HCT116 (cell line): ENCODE data around the gene BCAR3. TPM values are rescaled to one million over a fixed set of nuclear protein-coding genes. Genes with fewer than 3 reads are reported as not detected.

ENCODE experiments used
- ATAC-seq: fragments of 200-7000 bp; cut with Tn5 transposase; 2 replicates; pipeline ENCODE4 v1.9.1; 2020; ENCODE audit warnings: mild to moderate bottlenecking, moderate library complexity
- BruUV-seq: library from RNA; stranded (reverse); fragments of 400-500 nt; replicated peaks from 2 replicates; lab custom pipeline; 2021; lab: Mats Ljungman, UMichigan
- CTCF ChIA-PET: fragments of 300-600 bp; sonication (Branson Sonifier 250); formaldehyde crosslinking; loops from one replicate; lab custom pipeline; 2021; ENCODE audit warnings: antibody characterized with exemption; lab: Charles Lee
- POLR2A ChIA-PET: fragments of 300-600, 350-600 bp; sonication (Branson Sonifier 250); formaldehyde crosslinking; loops from one replicate; lab custom pipeline; 2021; ENCODE audit warnings: antibody characterized with exemption; lab: Charles Lee
- RAD21 ChIA-PET, 2 experiments: fragments of 300-600 bp; sonication (Branson Sonifier 250); formaldehyde crosslinking; loops; one replicate each; lab custom pipeline; 2023; ENCODE audit warnings: low total read pairs in 2 of 2; ENCODE audit not compliant: uncharacterized antibody in 2 of 2, unreplicated experiment in 2 of 2, low non-redundant PET in 1 of 2; lab: Charles Lee
- DNase-seq: peaks from one replicate; pipeline ENCODE4 v3.0.0-alpha.2; 2010; ENCODE audit warnings: low read depth, low spot score
- H2AFZ ChIP-seq: fragments of 200-600 bp; shearing (Covaris generic), sonication (generic); 2 replicates; pipeline ENCODE4 v1.6.1; 2017; ENCODE audit warnings: low read depth, mixed run types, mixed read lengths, antibody characterized with exemption, low read length; ENCODE audit not compliant: poor library complexity, severe bottlenecking
- H3K27ac ChIP-seq: 2 replicates; pipeline ENCODE4 v1.5.1; 2012; ENCODE audit warnings: low read depth, low read length
- H3K27me3 ChIP-seq: fragments of 200-600 bp; sonication (generic); 2 replicates; pipeline ENCODE4 v1.6.1; 2016; ENCODE audit warnings: mixed run types, low read length, mixed read lengths; ENCODE audit not compliant: insufficient read depth
- H3K36me3 ChIP-seq, 2 experiments: fragments of 200-500 bp in 1 of 2; fragments of 200-600 bp in 1 of 2; sonication (Bioruptor generic) in 1 of 2; sonication (generic) in 1 of 2; 2 replicates each; pipeline versions ENCODE4 v1.5.1 to v1.6.1; 2014 to 2016; ENCODE audit warnings: low read length in 2 of 2, inconsistent platforms in 1 of 2, mixed read lengths in 1 of 2, mixed run types in 1 of 2; ENCODE audit not compliant: insufficient read depth in 2 of 2, control insufficient read depth in 1 of 2
- H3K4me1 ChIP-seq, 2 experiments: fragments of 200-600 bp in 1 of 2; sonication (generic) in 1 of 2; 2 replicates each; pipeline versions ENCODE4 v1.5.1 to v1.6.1; 2012 to 2017; ENCODE audit warnings: low read length in 2 of 2, inconsistent platforms in 1 of 2, mild to moderate bottlenecking in 1 of 2, mixed read lengths in 1 of 2, mixed run types in 1 of 2, moderate library complexity in 1 of 2; ENCODE audit not compliant: insufficient read depth in 2 of 2, control insufficient read depth in 1 of 2
- H3K4me2 ChIP-seq: fragments of 200-600 bp; sonication (generic); 2 replicates; pipeline ENCODE4 v1.6.1; 2017; ENCODE audit warnings: mixed run types, low read length, mixed read lengths
- H3K4me3 ChIP-seq, 2 experiments: fragments of 200-600 bp in 1 of 2; sonication (generic) in 1 of 2; replicated peaks in 1 of 2; 2 replicates each; pipeline ENCODE4 v1.5.1; 2011 to 2016; ENCODE audit warnings: low read length in 2 of 2, control low read depth in 1 of 2, low read depth in 1 of 2, mild to moderate bottlenecking in 1 of 2, mixed read lengths in 1 of 2, mixed run types in 1 of 2
- H3K79me2 ChIP-seq: fragments of 200-600 bp; sonication (generic); 2 replicates; pipeline ENCODE4 v1.6.1; 2017; ENCODE audit warnings: mild to moderate bottlenecking, mixed run types, low read length, moderate library complexity, mixed read lengths; ENCODE audit not compliant: insufficient read depth
- H3K9ac ChIP-seq: fragments of 200-600 bp; sonication (generic); 2 replicates; pipeline ENCODE4 v1.6.1; 2016; ENCODE audit warnings: low read length, mixed read lengths
- H3K9me2 ChIP-seq: fragments of 200-600 bp; sonication (generic), shearing (Covaris generic); 2 replicates; pipeline ENCODE4 v1.6.1; 2017; ENCODE audit warnings: mixed run types, mild to moderate bottlenecking, moderate library complexity; ENCODE audit not compliant: insufficient read depth
- H3K9me3 ChIP-seq, 2 experiments: fragments of 200-500 bp in 1 of 2; fragments of 200-600 bp in 1 of 2; sonication (Bioruptor generic) in 1 of 2; sonication (generic) in 1 of 2; 2 replicates each; pipeline ENCODE4 v1.6.1; 2014 to 2017; ENCODE audit warnings: low read length in 2 of 2, mixed read lengths in 2 of 2, inconsistent platforms in 1 of 2, low read depth in 1 of 2, mild to moderate bottlenecking in 1 of 2, mixed run types in 1 of 2, moderate library complexity in 1 of 2; ENCODE audit not compliant: control insufficient read depth in 1 of 2, insufficient read depth in 1 of 2
- H4K20me1 ChIP-seq: fragments of 200-600 bp; sonication (generic), shearing (Covaris generic); 2 replicates; pipeline ENCODE4 v1.6.1; 2017; ENCODE audit warnings: mixed run types, mild to moderate bottlenecking, moderate library complexity; ENCODE audit not compliant: insufficient read depth
- CEBPB ChIP-seq: IDR thresholded peaks from 2 replicates; pipeline ENCODE4 v1.6.1; 2012; ENCODE audit warnings: low read depth
- EZH2 ChIP-seq: fragments of 200-600 bp; sonication (generic); IDR thresholded peaks from 2 replicates; pipeline ENCODE4 v1.6.1; 2017; ENCODE audit warnings: antibody characterized with exemption, mixed run types
- JUND ChIP-seq: IDR thresholded peaks from 2 replicates; pipeline ENCODE4 v1.6.1; 2012
- POLR2AphosphoS5 ChIP-seq: IDR thresholded peaks from 2 replicates; pipeline ENCODE4 v1.6.1; 2011; ENCODE audit warnings: mild to moderate bottlenecking, low read depth, low read length, moderate library complexity
- SIN3A ChIP-seq: IDR thresholded peaks from 2 replicates; pipeline ENCODE4 v1.6.1; 2012; ENCODE audit warnings: low read depth
- ZBTB33 ChIP-seq: IDR thresholded peaks from 2 replicates; pipeline ENCODE4 v1.6.1; 2011; ENCODE audit warnings: mild to moderate bottlenecking, low read length, moderate library complexity; ENCODE audit not compliant: insufficient replicate concordance; ENCODE audit errors: extremely low read depth
- ZNF274 ChIP-seq: fragments of 200-500 bp; sonication (Bioruptor generic); IDR thresholded peaks from 2 replicates; pipeline ENCODE4 v1.6.1; 2014; ENCODE audit warnings: mild to moderate bottlenecking, low read depth, low read length, inconsistent platforms
- intact Hi-C: fragments of 100-400 bp; cut with micrococcal nuclease; formaldehyde crosslinking; loops from 2 replicates; pipeline ENCODE4 v1.10.0; 2022
- total RNA-seq: library from RNA; stranded (reverse); gene quantifications from one replicate; pipeline ENCODE4 v1.2.1, GENCODE V29; 2021; ENCODE audit not compliant: unreplicated experiment
- TF ChIP-seq, protein P1 (sequence below): IDR thresholded peaks from 2 replicates; pipeline ENCODE4 v1.6.1; 2012; ENCODE audit warnings: low read depth

Gene BCAR3
- total RNA-seq, 1 experiment from 2014 or later: 24.5 TPM

DNA sequence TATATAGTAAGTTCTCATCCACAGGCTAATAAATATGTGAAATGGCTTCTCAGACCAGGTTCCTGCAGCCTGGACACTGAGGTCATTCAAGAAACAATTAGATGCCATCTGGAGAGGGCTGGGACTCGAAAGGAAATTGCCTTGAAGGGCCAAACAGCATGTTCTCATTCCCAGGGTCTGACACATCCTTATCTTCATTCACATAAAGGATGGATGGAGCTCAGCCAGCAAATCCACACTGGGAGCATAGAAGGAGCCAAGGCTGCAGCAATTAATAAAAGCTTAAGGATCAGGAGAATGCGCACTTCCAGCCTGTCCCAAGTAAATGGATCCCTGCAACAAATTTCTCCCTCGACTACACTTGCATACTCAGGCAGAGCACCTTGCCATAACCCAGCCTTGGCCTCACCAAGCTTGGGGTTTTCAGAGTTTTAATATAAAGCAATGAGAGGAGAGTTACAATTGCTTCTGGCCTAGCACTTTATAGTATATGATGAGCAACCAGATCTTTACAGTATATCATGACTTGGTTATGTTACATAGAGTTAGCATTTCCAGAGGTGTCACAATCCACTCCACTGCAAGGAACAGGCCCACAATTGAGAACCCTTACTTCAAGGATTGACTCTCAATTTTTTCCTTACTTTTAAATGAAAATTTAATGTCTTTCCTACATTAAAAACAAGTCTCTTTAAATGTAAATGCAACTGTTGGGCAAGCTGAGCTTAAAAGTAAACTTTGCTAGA lies 55.9 kb downstream of the BCAR3 start:
- Histone ChIP-seq H3K9me3 (no peaks in the 10 kb centered on the region), H3K79me2 (peaks cover 98% of the 10 kb centered on the region), H3K9me2 (no peaks in the 10 kb centered on the region), H3K4me3 (no peak overlapping the region), H3K36me3 (no peaks in the 10 kb centered on the region; a peak in 1 of 4 replicates), H3K27ac (no peak overlapping the region), H2AFZ (no peak overlapping the region), H3K27me3 (no peaks in the 10 kb centered on the region), H3K4me2 (no peak overlapping the region; the same call in 1 of the 2 replicates), H3K9ac (no peak overlapping the region), H3K4me1 (peaks cover 34 to 90% of the 10 kb centered on the region in 2 experiments), H4K20me1 (no peaks in the 10 kb centered on the region)
- ChIA-PET POLR2A (no interaction called here), CTCF (interaction anchor here (1.3 kb wide), 1 partner anchor 188 kb away, joined by 12 read pairs; no protein-coding TSS in a partner anchor), RAD21 (no interaction called here)
- BruUV-seq: no TSS peak
- TF ChIP-seq, protein P1, sequence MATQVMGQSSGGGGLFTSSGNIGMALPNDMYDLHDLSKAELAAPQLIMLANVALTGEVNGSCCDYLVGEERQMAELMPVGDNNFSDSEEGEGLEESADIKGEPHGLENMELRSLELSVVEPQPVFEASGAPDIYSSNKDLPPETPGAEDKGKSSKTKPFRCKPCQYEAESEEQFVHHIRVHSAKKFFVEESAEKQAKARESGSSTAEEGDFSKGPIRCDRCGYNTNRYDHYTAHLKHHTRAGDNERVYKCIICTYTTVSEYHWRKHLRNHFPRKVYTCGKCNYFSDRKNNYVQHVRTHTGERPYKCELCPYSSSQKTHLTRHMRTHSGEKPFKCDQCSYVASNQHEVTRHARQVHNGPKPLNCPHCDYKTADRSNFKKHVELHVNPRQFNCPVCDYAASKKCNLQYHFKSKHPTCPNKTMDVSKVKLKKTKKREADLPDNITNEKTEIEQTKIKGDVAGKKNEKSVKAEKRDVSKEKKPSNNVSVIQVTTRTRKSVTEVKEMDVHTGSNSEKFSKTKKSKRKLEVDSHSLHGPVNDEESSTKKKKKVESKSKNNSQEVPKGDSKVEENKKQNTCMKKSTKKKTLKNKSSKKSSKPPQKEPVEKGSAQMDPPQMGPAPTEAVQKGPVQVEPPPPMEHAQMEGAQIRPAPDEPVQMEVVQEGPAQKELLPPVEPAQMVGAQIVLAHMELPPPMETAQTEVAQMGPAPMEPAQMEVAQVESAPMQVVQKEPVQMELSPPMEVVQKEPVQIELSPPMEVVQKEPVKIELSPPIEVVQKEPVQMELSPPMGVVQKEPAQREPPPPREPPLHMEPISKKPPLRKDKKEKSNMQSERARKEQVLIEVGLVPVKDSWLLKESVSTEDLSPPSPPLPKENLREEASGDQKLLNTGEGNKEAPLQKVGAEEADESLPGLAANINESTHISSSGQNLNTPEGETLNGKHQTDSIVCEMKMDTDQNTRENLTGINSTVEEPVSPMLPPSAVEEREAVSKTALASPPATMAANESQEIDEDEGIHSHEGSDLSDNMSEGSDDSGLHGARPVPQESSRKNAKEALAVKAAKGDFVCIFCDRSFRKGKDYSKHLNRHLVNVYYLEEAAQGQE: no peak
- TF ChIP-seq ZBTB33 (no peak), JUND (no peak), POLR2AphosphoS5 (no peak), CEBPB (no peak), EZH2 (no peak), SIN3A (no peak), ZNF274 (no peak)
- intact Hi-C loops: loop anchor here (5.0 kb wide), 1 partner anchor 318 kb away; no protein-coding TSS in a partner anchor
- DNase-seq: no peak
- no peak for ATAC-seq
